Endothelial cell of umbilical vein (primary cell): ENCODE measurements around the gene GCAT. TPM values are rescaled to one million over a fixed set of nuclear protein-coding genes. Genes with fewer than 3 reads are reported as not detected.

Source experiments
- BruUV-seq: library from RNA; stranded (reverse); fragments of 400-500 nt; replicated peaks from 2 replicates; lab custom pipeline; 2021; lab: Mats Ljungman, UMichigan
- CTCF ChIA-PET: fragments of 300-600, 350-600 bp; sonication (Branson Sonifier 250); formaldehyde crosslinking; loops from one replicate; lab custom pipeline; 2021; ENCODE audit warnings: antibody characterized with exemption, inconsistent platforms; lab: Charles Lee
- POLR2A ChIA-PET: fragments of 300-600, 350-600 bp; sonication (Branson Sonifier 250); formaldehyde crosslinking; loops from one replicate; lab custom pipeline; 2021; ENCODE audit warnings: antibody characterized with exemption, inconsistent platforms; lab: Charles Lee
- DNase-seq: peaks from one replicate; pipeline ENCODE4 v3.0.0-alpha.2; 2011; ENCODE audit warnings: low read depth, low spot score
- FAIRE-seq: peaks from 2 replicates; lab custom pipeline; 2011; peaks lifted over from hg19 to GRCh38; lab: Jason Lieb, UNC
- H2AFZ ChIP-seq: 2 replicates; pipeline ENCODE4 v1.6.0; 2012; ENCODE audit warnings: low read depth, low read length, control low read depth, inconsistent platforms
- H3K27ac ChIP-seq: 2 replicates; pipeline ENCODE4 v1.5.1; 2011; ENCODE audit warnings: low read depth, mild to moderate bottlenecking, control low read depth, low read length, moderate library complexity; ENCODE audit not compliant: insufficient read depth
- H3K27me3 ChIP-seq, 2 experiments: 2 replicates each; pipeline versions ENCODE4 v1.6.0 to v1.6.1; 2011; ENCODE audit warnings: low read length in 2 of 2, mixed read lengths in 1 of 2; ENCODE audit not compliant: control insufficient read depth in 2 of 2, insufficient read depth in 2 of 2
- H3K36me3 ChIP-seq, 2 experiments: 2 replicates in 1 of 2; 3 replicates in 1 of 2; pipeline ENCODE4 v1.5.1; 2011; ENCODE audit warnings: low read length in 2 of 2, mild to moderate bottlenecking in 1 of 2, moderate library complexity in 1 of 2; ENCODE audit not compliant: control insufficient read depth in 2 of 2, insufficient read depth in 2 of 2; ENCODE audit errors: extremely low read depth in 1 of 2
- H3K4me1 ChIP-seq: 3 replicates; pipeline ENCODE4 v1.5.1; 2011; ENCODE audit warnings: mild to moderate bottlenecking, low read length; ENCODE audit not compliant: control insufficient read depth, insufficient read depth; ENCODE audit errors: extremely low read depth
- H3K4me2 ChIP-seq: 2 replicates; pipeline ENCODE4 v1.6.1; 2011; ENCODE audit warnings: low read length, control low read depth, mixed read lengths; ENCODE audit not compliant: insufficient read depth
- H3K4me3 ChIP-seq, 3 experiments: fragments of 200-600 bp in 1 of 3; sonication (generic), shearing (Covaris generic) in 1 of 3; replicated peaks in 1 of 3; 2 replicates each; pipeline ENCODE4 v1.5.1; 2011 to 2016; ENCODE audit warnings: control low read depth in 3 of 3, low read length in 3 of 3, mild to moderate bottlenecking in 2 of 3, inconsistent platforms in 1 of 3, low read depth in 1 of 3, moderate library complexity in 1 of 3; ENCODE audit not compliant: insufficient read depth in 1 of 3
- H3K79me2 ChIP-seq: 2 replicates; pipeline ENCODE4 v1.6.0; 2012; ENCODE audit warnings: low read length, inconsistent platforms; ENCODE audit not compliant: control insufficient read depth, insufficient read depth
- H3K9ac ChIP-seq: replicated peaks from 2 replicates; pipeline ENCODE3; 2011; ENCODE audit warnings: low read length, control low read depth; ENCODE audit not compliant: insufficient read depth; ENCODE audit errors: extremely low read depth
- H3K9me1 ChIP-seq: replicated peaks from 3 replicates; pipeline ENCODE4 v1.6.0; 2011; ENCODE audit warnings: mild to moderate bottlenecking, low read length; ENCODE audit not compliant: control insufficient read depth, insufficient read depth; ENCODE audit errors: extremely low read depth
- H3K9me3 ChIP-seq: replicated peaks from 2 replicates; pipeline ENCODE4 v1.5.1; 2012; ENCODE audit warnings: low read length, inconsistent platforms; ENCODE audit not compliant: control insufficient read depth, insufficient read depth
- H4K20me1 ChIP-seq: replicated peaks from 2 replicates; pipeline ENCODE3; 2011; ENCODE audit warnings: mild to moderate bottlenecking, low read length; ENCODE audit not compliant: control insufficient read depth, insufficient read depth; ENCODE audit errors: extremely low read depth
- CTCF ChIP-seq, 2 donors: IDR thresholded peaks; 1 replicate in 1 of 2; 2 replicates in 1 of 2; pipeline ENCODE4 v1.5.1; 2011; ENCODE audit warnings: low read length in 2 of 2, mild to moderate bottlenecking in 2 of 2, moderate library complexity in 2 of 2, control low read depth in 1 of 2, inconsistent platforms in 1 of 2, low read depth in 1 of 2; ENCODE audit not compliant: insufficient read depth in 1 of 2; ENCODE audit errors: extremely low read depth in 1 of 2
- EZH2 ChIP-seq: IDR thresholded peaks from 2 replicates; pipeline ENCODE4 v1.6.1; 2012; ENCODE audit warnings: borderline replicate concordance, low read depth, mild to moderate bottlenecking, moderate library complexity, low read length, inconsistent platforms; ENCODE audit not compliant: severe bottlenecking
- FOS ChIP-seq: IDR thresholded peaks from 2 replicates; pipeline ENCODE4 v1.6.1; 2011; ENCODE audit warnings: mild to moderate bottlenecking, low read length, moderate library complexity, borderline replicate concordance; ENCODE audit not compliant: insufficient read depth
- GATA2 ChIP-seq: IDR thresholded peaks from 2 replicates; pipeline ENCODE4 v1.7.0; 2011; ENCODE audit warnings: low read depth, mild to moderate bottlenecking, moderate library complexity, mixed read lengths, low read length; ENCODE audit not compliant: insufficient read length, insufficient read depth
- JUN ChIP-seq: IDR thresholded peaks from 2 replicates; pipeline ENCODE4 v1.6.1; 2011; ENCODE audit warnings: borderline replicate concordance, low read depth; ENCODE audit not compliant: insufficient read length, insufficient read depth
- MYC ChIP-seq: IDR thresholded peaks from one replicate; pipeline ENCODE4 v1.6.1; 2011; ENCODE audit warnings: mild to moderate bottlenecking, low read depth, low read length
- POLR2A ChIP-seq: IDR thresholded peaks from 2 replicates; pipeline ENCODE4 v1.6.1; 2012; ENCODE audit warnings: low read depth, mild to moderate bottlenecking, control low read depth, low read length
- POLR2AphosphoS5 ChIP-seq: IDR thresholded peaks from 2 replicates; pipeline ENCODE4 v1.6.1; 2012; ENCODE audit warnings: low read depth, mild to moderate bottlenecking, control low read depth, low read length, moderate library complexity; ENCODE audit not compliant: insufficient read depth
- dilution Hi-C: fragments of 300-500 bp; cut with MboI; formaldehyde crosslinking; loops from one replicate; pipeline ENCODE4 v1.15.0; 2019; ENCODE audit warnings: low sequenced_read_pairs; ENCODE audit not compliant: extremely low pct_ligation_motif_present
- intact Hi-C: fragments of 100-400 bp; cut with micrococcal nuclease; formaldehyde crosslinking; loops from one replicate; pipeline ENCODE4 v1.10.0; 2022
- polyA plus RNA-seq, 4 experiments: library from polyadenylated mRNA; depleted of rRNA in 3 of 4; stranded (reverse) in 3 of 4; unstranded in 1 of 4; fragments of >200 nt; gene quantifications; 2 replicates each; pipeline versions ENCODE4 v1.2.1 to v1.2.3, GENCODE V29; 2011 to 2012; ENCODE audit warnings: missing spikeins in 1 of 4
- total RNA-seq: library from RNA; stranded (reverse); gene quantifications from 2 replicates; pipeline ENCODE4 v1.2.3, GENCODE V29; 2021
- TF ChIP-seq, protein P1 (sequence below): IDR thresholded peaks from 2 replicates; pipeline ENCODE4 v1.6.1; 2011; ENCODE audit not compliant: insufficient read depth, insufficient read length

GCAT gene
- total and polyA plus RNA-seq, 2 donors (not counting 3 experiments of a cell fraction or from before 2014, with no cell fraction given), result 19.7 TPM

- H3K4me3 ChIP-seq, result peak overlapping the region; percentile 64 to 79 (median 66)
- peak overlapping the region; percentile 95 for H3K9ac ChIP-seq
- peak; percentile 72 for FAIRE-seq
- dilution Hi-C loops, result no loop called here
- ChIA-PET CTCF (interaction anchor here (1.7 to 4.2 kb wide), 3 partner anchors 11 to 57 kb away, joined by 4 to 35 read pairs (median 26); no protein-coding TSS in a partner anchor), POLR2A (interaction anchor here (0.6 to 2.2 kb wide), 3 partner anchors 11 to 43 kb away, joined by 4 to 5 read pairs (median 4); partner anchors contain the start of genes ANKRD54 and EIF3L)
- peaks cover 13% of the 10 kb centered on the region for H3K79me2 ChIP-seq
- H3K27me3 ChIP-seq, result no peaks in the 10 kb centered on the region
- no peaks in the 10 kb centered on the region for H4K20me1 ChIP-seq
- intact Hi-C loops, result loop anchor here (1.0 kb wide), 1 partner anchor 60 kb away; no protein-coding TSS in a partner anchor
- TF ChIP-seq MYC (no peak), EZH2 (no peak), POLR2AphosphoS5 (no peak), JUN (no peak), FOS (no peak), CTCF (IDR thresholded peaks at IDR 0.05; ENCODE audit: extremely low read depth in 1 of 2, insufficient read depth in 1 of 2, low read depth in 1 of 2, low read length in 2 of 2) (no peak), POLR2A (no peak), GATA2 (no peak)
- TF ChIP-seq, protein P1, sequence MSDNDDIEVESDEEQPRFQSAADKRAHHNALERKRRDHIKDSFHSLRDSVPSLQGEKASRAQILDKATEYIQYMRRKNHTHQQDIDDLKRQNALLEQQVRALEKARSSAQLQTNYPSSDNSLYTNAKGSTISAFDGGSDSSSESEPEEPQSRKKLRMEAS, result no peak
- H3K9me3 ChIP-seq, result no peaks in the 10 kb centered on the region
- no peaks in the 10 kb centered on the region for H3K36me3 ChIP-seq
- peak overlapping the region; percentile 88 for H3K4me2 ChIP-seq
- H3K27ac ChIP-seq, result peak overlapping the region; percentile 30
- DNase-seq, result peak; percentile 44
- H3K9me1 ChIP-seq, result no peaks in the 10 kb centered on the region
- H2AFZ ChIP-seq, result peak overlapping the region; percentile 14
- BruUV-seq, result no TSS peak
- H3K4me1 ChIP-seq, result peaks cover 36% of the 10 kb centered on the region
Observed at GRCh38 chr22:37806409-37807333, 1.1 kb upstream of the GCAT start.
